K562 (cell line): ENCODE measurements around the gene TBL1X. TPM values are rescaled to one million over a fixed set of nuclear protein-coding genes. Genes with fewer than 3 reads are reported as not detected.

Source experiments
- FUS ChIP-seq: fragments of 200-400 bp; formaldehyde crosslinking; optimal IDR thresholded peaks from 2 replicates; pipeline ENCODE3; 2017; ENCODE audit warnings: low read depth, low read length
- JUND ChIP-seq, 2 experiments: IDR thresholded peaks; 2 replicates in 1 of 2; 3 replicates in 1 of 2; pipeline ENCODE4 v1.6.1; 2011; ENCODE audit warnings: borderline replicate concordance in 2 of 2, low read depth in 2 of 2, low read length in 2 of 2, improper control_type of control experiment in 1 of 2, missing biosample characterization in 1 of 2, missing genetic modification characterization in 1 of 2, missing genetic modification reagents in 1 of 2
- SMAD4 ChIP-seq: fragments of 250-450 bp; sonication (Bioruptor Pico); conservative IDR thresholded peaks from 2 replicates; pipeline ENCODE4 v1.8.0; 2021; ENCODE audit warnings: inconsistent platforms, mild to moderate bottlenecking, moderate library complexity
- ZFP36 ChIP-seq: fragments of 150-350 bp; IDR thresholded peaks from 2 replicates; pipeline ENCODE4 v1.6.1; 2018; ENCODE audit warnings: low read length, low read depth; ENCODE audit not compliant: partially characterized antibody
- polyA plus RNA-seq, 8 experiments: library from polyadenylated mRNA; depleted of rRNA in 4 of 8; stranded (reverse) in 5 of 8; unstranded in 3 of 8; fragments of >200 nt; fragmentation: Nextera tagmentation in 2 of 8; fragmentation: Illumina TruSeq in 1 of 8; extraction: Ambion mirVana in 2 of 8; extraction: Trizol in 1 of 8; gene quantifications; 2 replicates each; pipeline versions ENCODE4 v1.2.1 to v1.2.3, GENCODE V29; 2011 to 2014; ENCODE audit warnings: inconsistent platforms in 1 of 8, missing spikeins in 1 of 8
- total RNA-seq, 7 experiments: library from RNA; depleted of rRNA in 6 of 7; stranded (reverse); fragments of >200 nt in 6 of 7; fragmentation: Illumina TruSeq in 2 of 7; extraction: Trizol in 2 of 7; gene quantifications; 2 replicates each; pipeline versions ENCODE4 v1.2.1 to v1.2.3, GENCODE V29; 2011 to 2021; ENCODE audit warnings: low replicate concordance in 1 of 7
- TF ChIP-seq, protein P1 (sequence below): fragments of 250-450 bp; sonication (Bioruptor Pico); IDR thresholded peaks from 2 replicates; pipeline ENCODE4 v1.9.0; 2021; ENCODE audit warnings: mild to moderate bottlenecking, inconsistent platforms
- TF ChIP-seq, protein P2 (sequence below): sonication (generic); formaldehyde crosslinking; IDR thresholded peaks from 2 replicates; pipeline ENCODE4 v1.8.0; 2022; ENCODE audit warnings: mild to moderate bottlenecking, low read depth, missing genetic modification reagents
- TF ChIP-seq, protein P3 (sequence below): IDR thresholded peaks from 2 replicates; pipeline ENCODE4 v1.6.1; 2016; ENCODE audit warnings: missing genetic modification characterization, missing compliant biosample characterization

TBL1X gene
- total and polyA plus RNA-seq, 9 of the 15 experiments (the other 6 are each of a cell fraction or from before 2014, with no cell fraction given) = 6.0 to 49.6 (median 19.7) TPM

DNA sequence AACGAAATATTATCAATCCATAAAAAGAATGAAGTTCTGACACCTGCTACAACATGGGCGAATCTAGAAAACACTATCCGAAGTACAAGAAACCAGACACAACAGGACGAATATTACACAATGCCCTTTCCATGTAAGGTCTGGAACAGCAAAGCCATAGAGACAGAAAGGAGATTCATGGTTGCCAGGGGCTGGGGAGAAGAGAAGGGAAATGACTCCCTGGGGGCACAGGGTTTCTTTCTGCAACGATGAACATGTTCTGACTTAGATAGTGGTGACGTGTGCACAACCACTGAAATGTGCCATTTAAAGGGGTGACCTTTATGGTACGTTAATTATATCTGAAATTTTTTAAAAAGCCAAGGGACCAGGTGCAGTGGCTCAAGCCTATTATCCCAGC lies 272.5 kb downstream of the TBL1X start (continued):
- TF ChIP-seq, protein P1, sequence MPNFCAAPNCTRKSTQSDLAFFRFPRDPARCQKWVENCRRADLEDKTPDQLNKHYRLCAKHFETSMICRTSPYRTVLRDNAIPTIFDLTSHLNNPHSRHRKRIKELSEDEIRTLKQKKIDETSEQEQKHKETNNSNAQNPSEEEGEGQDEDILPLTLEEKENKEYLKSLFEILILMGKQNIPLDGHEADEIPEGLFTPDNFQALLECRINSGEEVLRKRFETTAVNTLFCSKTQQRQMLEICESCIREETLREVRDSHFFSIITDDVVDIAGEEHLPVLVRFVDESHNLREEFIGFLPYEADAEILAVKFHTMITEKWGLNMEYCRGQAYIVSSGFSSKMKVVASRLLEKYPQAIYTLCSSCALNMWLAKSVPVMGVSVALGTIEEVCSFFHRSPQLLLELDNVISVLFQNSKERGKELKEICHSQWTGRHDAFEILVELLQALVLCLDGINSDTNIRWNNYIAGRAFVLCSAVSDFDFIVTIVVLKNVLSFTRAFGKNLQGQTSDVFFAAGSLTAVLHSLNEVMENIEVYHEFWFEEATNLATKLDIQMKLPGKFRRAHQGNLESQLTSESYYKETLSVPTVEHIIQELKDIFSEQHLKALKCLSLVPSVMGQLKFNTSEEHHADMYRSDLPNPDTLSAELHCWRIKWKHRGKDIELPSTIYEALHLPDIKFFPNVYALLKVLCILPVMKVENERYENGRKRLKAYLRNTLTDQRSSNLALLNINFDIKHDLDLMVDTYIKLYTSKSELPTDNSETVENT (CRISPR knock-in tag) = no peak
- TF ChIP-seq, protein P2, sequence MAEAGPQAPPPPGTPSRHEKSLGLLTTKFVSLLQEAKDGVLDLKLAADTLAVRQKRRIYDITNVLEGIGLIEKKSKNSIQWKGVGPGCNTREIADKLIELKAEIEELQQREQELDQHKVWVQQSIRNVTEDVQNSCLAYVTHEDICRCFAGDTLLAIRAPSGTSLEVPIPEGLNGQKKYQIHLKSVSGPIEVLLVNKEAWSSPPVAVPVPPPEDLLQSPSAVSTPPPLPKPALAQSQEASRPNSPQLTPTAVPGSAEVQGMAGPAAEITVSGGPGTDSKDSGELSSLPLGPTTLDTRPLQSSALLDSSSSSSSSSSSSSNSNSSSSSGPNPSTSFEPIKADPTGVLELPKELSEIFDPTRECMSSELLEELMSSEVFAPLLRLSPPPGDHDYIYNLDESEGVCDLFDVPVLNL (CRISPR knock-in tag) = no peak
- no peak for TF ChIP-seq JUND (IDR thresholded peaks at IDR 0.05; ENCODE audit: borderline replicate concordance, low read depth, low read length)
- TF ChIP-seq JUND (tag; IDR thresholded peaks at IDR 0.05; ENCODE audit: borderline replicate concordance, low read depth, low read length) = no peak
- TF ChIP-seq, protein P3, sequence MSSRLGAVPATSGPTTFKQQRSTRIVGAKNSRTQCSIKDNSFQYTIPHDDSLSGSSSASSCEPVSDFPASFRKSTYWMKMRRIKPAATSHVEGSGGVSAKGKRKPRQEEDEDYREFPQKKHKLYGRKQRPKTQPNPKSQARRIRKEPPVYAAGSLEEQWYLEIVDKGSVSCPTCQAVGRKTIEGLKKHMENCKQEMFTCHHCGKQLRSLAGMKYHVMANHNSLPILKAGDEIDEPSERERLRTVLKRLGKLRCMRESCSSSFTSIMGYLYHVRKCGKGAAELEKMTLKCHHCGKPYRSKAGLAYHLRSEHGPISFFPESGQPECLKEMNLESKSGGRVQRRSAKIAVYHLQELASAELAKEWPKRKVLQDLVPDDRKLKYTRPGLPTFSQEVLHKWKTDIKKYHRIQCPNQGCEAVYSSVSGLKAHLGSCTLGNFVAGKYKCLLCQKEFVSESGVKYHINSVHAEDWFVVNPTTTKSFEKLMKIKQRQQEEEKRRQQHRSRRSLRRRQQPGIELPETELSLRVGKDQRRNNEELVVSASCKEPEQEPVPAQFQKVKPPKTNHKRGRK (tag) = no peak
- no peak for TF ChIP-seq ZFP36
- TF ChIP-seq SMAD4 = no peak
- TF ChIP-seq FUS = no peak
